Fibroblast of skin of scalp (primary cell): ENCODE measurements around the gene SLC49A4.

ENCODE experiments used
- DNase-seq: peaks from one replicate; pipeline ENCODE4 v3.0.0-alpha.2; 2013

Gene SLC49A4

GRCh38 chr3:122859021-122859805, 64.3 kb downstream of the SLC49A4 start:
- DNase-seq = no peak

GRCh38 chr3:122862381-122862780, 67.5 kb downstream of the SLC49A4 start:
- DNase-seq = no peak

GRCh38 chr3:122864498-122864897, 69.6 kb downstream of the SLC49A4 start:
- peak; percentile 13 for DNase-seq

GRCh38 chr3:122868322-122868721, 73.5 kb downstream of the SLC49A4 start:
- no peak for DNase-seq

- DNase-seq = no peak
These were observed 79.1 kb downstream of the SLC49A4 start for GRCh38 chr3:122873741-122874515.

GRCh38 chr3:122875547-122876127, 80.8 kb downstream of the SLC49A4 start:
- no peak for DNase-seq

- DNase-seq = no peak
These were observed 85.3 kb downstream of the SLC49A4 start for GRCh38 chr3:122880173-122880572.

- no peak for DNase-seq
These were observed 85.8 kb downstream of the SLC49A4 start for GRCh38 chr3:122880624-122881023.

- no peak for DNase-seq
These were observed 87.6 kb downstream of the SLC49A4 start for GRCh38 chr3:122882361-122882947.

GRCh38 chr3:122886251-122886650, 91.4 kb downstream of the SLC49A4 start:
- DNase-seq = no peak

- no peak for DNase-seq
These were observed 92.1 kb downstream of the SLC49A4 start for GRCh38 chr3:122886946-122887345.

- peak; percentile 61 for DNase-seq
These were observed 95.3 kb downstream of the SLC49A4 start for GRCh38 chr3:122890077-122890719.

- DNase-seq = no peak
These were observed 95.9 kb downstream of the SLC49A4 start for GRCh38 chr3:122890720-122891220.

- no peak for DNase-seq
These were observed 97.5 kb downstream of the SLC49A4 start for GRCh38 chr3:122892118-122892960.

GRCh38 chr3:122893282-122893681, 98.4 kb downstream of the SLC49A4 start:
- no peak for DNase-seq

GRCh38 chr3:122893754-122894668, 99.1 kb downstream of the SLC49A4 start:
- DNase-seq = no peak

- DNase-seq = no peak
These were observed 103.4 kb downstream of the SLC49A4 start for GRCh38 chr3:122898298-122898697.

- DNase-seq = no peak
These were observed 107.5 kb downstream of the SLC49A4 start for GRCh38 chr3:122902326-122902725.

- DNase-seq = no peak
These were observed 108.3 kb downstream of the SLC49A4 start for GRCh38 chr3:122903171-122903570.

- DNase-seq = no peak
These were observed 112.6 kb downstream of the SLC49A4 start for GRCh38 chr3:122907471-122907870.
